Lower leg skin (tissue), 4 donors: ENCODE data around the gene PTPRN2. TPM values are rescaled to one million over a fixed set of nuclear protein-coding genes. Genes with fewer than 3 reads are reported as not detected.
"Not testable (repeated sequence)": the region's sequence is repeated elsewhere in the genome, so short reads cannot be mapped to it uniquely, and the experiment has no call there.

Experiments
- DNase-seq, 2 donors: peaks; one replicate each; pipeline ENCODE4 v3.0.0-alpha.2; 2019; ENCODE audit warnings: low spot score in 2 of 2
- H3K4me3 ChIP-seq: fragments of 200-600 bp; sonication (generic); 2 replicates; pipeline ENCODE4 v1.5.1; 2017; ENCODE audit warnings: mild to moderate bottlenecking, low read depth; ENCODE audit not compliant: poor library complexity, severe bottlenecking
- POLR2A ChIP-seq, 2 donors: fragments of 450-650 bp; IDR thresholded peaks; one replicate each; pipeline ENCODE4 v1.6.1; 2016 to 2017; ENCODE audit warnings: antibody characterized with exemption in 2 of 2, mild to moderate bottlenecking in 1 of 2, moderate library complexity in 1 of 2
- WGBS, 2 donors: methylation state at CpG; one replicate each; pipeline ENCODE4 v1.1.5; 2018; 5-methylcytosine and 5-hydroxymethylcytosine counted together
- intact Hi-C: fragments of 100-400 bp; cut with DNase I; formaldehyde crosslinking; loops from one replicate; pipeline ENCODE4 v1.15.0; 2023; ENCODE audit warnings: low total_unique reads
- total RNA-seq, 4 donors: library from RNA; depleted of rRNA; stranded (reverse); fragments of >200 nt; gene quantifications; one replicate each; pipeline ENCODE4 v1.1.0, GENCODE V29; 2016
- TF ChIP-seq, protein P1 (sequence below), 3 donors: fragments of 450-650 bp; IDR thresholded peaks; one replicate each; pipeline ENCODE4 v1.5.1; 2016; ENCODE audit warnings: antibody characterized with exemption in 3 of 3, mild to moderate bottlenecking in 3 of 3, moderate library complexity in 2 of 3

Gene PTPRN2
- total RNA-seq, 4 donors from 2014 or later: 0.11 to 1.6 (median 0.92) TPM

DNA sequence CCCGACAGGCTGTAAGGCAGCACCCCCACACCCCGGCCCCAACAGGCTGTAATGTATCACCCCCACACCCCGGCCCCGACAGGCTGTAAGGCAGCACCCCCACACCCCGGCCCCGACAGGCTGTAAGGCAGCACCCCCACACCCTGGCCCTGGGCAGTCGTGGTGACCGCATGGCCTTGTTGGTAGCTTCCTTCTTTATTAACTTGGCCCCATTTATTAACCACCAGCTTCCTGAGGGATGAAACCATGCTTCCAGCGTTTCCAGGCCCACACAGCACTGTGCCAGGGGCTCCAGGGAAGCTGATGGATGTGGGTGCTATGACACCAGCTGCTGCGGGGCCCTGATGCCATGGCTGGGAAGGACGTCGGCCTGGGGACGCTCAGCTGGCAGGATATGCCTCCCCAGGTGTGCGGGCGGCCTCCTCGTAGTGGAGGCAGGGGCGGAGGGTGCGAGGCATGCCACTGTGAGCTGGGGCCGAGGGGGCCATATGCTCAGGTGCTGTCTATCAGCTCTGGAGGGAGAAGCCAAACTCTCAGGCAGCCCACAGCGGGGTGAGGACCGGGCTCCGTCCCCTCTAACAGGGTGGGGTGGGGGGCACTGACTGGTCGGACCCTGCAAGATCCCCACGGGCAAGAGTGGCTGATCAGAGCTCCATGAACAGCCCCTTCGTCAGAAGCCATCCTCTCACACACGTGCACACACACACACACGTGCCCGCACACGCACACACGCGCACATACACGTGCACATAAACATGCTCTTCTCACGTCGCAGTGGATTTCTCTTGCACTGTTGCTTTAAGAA is 311.0 kb downstream of the PTPRN2 start:
- peak in 1 of 2 donors; percentile 72 for DNase-seq
- H3K4me3 ChIP-seq: no peak overlapping the region
- intact Hi-C loops: no loop called here

DNA sequence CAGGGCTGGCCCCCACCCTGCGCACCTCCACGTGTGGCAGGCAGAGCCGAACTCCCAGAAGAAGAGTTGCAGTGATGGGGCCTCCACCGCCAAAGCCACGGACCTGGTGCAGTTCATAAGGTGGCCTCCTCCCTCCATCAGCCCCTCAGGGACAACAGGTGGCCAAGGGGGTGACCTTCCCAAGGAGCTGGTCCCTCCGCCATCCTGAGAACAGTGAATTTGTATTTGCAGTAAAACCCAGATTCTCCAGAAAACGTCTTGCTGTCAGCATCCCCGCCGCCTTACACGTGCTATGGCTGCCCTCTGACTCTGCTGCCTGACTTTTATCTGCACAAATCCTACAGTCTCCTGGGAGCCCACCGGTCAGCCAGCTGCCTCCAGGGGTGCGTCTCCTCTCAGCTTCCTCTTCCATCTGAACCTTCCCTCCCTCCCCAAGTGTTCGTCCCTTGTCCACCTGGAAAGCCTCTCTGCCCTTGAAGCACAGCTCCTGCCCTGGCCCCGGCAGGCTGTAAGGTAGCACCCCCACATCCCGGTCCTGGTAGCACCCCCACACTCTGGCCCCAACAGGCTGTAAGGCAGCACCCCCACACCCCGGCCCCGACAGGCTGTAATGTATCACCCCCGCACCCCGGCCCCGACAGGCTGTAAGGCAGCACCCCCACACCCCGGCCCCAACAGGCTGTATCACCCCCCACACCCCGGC is 311.8 kb downstream of the PTPRN2 start:
- H3K4me3 ChIP-seq: no peak overlapping the region
- DNase-seq: peak in 1 of 2 donors; percentile 70
- intact Hi-C loops: no loop called here
- 82 to 87% methylated on average over 15 to 21 of the region's 22 CpGs for WGBS, 2 donors
- TF ChIP-seq, protein P1, sequence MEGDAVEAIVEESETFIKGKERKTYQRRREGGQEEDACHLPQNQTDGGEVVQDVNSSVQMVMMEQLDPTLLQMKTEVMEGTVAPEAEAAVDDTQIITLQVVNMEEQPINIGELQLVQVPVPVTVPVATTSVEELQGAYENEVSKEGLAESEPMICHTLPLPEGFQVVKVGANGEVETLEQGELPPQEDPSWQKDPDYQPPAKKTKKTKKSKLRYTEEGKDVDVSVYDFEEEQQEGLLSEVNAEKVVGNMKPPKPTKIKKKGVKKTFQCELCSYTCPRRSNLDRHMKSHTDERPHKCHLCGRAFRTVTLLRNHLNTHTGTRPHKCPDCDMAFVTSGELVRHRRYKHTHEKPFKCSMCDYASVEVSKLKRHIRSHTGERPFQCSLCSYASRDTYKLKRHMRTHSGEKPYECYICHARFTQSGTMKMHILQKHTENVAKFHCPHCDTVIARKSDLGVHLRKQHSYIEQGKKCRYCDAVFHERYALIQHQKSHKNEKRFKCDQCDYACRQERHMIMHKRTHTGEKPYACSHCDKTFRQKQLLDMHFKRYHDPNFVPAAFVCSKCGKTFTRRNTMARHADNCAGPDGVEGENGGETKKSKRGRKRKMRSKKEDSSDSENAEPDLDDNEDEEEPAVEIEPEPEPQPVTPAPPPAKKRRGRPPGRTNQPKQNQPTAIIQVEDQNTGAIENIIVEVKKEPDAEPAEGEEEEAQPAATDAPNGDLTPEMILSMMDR (IDR thresholded peaks at IDR 0.05): no peak
- no peak for TF ChIP-seq POLR2A (IDR thresholded peaks at IDR 0.05)

More for the DNA sequence above, 311.0 kb downstream of the PTPRN2 start:
- TF ChIP-seq, protein P1 (IDR thresholded peaks at IDR 0.05): no peak
- TF ChIP-seq POLR2A (IDR thresholded peaks at IDR 0.05): no peak
- 79 to 88% methylated on average over 14 to 32 of the region's 34 CpGs for WGBS, 2 donors

DNA sequence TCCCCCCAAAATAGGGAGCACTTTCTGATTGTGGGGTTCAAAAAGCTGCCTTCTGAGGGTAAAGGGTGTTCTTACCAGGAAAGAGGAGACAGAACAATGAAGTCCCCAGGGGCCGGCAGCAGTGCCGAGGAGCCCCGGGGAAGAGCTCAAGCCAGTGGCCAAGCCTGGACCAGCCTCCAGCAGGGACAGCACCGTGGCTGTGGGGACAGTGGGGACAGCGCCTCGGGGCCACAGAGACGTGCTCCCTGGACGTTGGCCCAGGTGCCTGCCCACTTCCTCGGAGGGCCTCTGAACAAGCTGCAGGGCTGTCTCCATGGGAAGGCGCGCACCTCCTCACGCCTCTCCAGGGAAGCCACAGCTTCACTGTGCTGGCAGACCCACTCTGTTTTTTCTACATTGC is 312.6 kb downstream of the PTPRN2 start:
- no peak overlapping the region for H3K4me3 ChIP-seq
- WGBS, 2 donors: 45 to 50% methylated on average over 11 to 12 of the region's 12 CpGs
- TF ChIP-seq, protein P1 (IDR thresholded peaks at IDR 0.05): no peak
- no peak for TF ChIP-seq POLR2A (IDR thresholded peaks at IDR 0.05)
- intact Hi-C loops: no loop called here
- peak in 1 of 2 donors; percentile 57 for DNase-seq

DNA sequence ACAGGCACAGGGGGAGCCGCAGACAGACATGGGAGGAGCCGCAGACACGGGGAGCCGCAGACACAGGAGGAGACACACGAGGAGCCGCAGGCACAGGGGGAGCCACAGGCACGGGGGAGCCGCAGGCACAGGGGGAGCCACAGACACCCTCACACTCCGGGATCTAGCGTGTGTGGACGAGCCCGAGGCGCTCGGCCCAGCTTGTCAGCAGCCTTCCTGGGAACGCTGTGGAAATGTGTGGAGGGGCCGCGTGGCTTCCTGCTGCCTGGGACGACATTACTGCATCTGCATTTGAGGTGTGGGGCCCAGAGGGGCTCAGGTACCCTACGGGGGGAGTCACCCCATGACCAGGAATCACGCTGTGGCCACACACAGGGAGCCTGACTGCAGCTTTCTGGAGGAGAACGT is 313.2 kb downstream of the PTPRN2 start:
- DNase-seq: peak in 1 of 2 donors; percentile 78
- no peak overlapping the region for H3K4me3 ChIP-seq
- TF ChIP-seq, protein P1 (IDR thresholded peaks at IDR 0.05): no peak
- TF ChIP-seq POLR2A (IDR thresholded peaks at IDR 0.05): no peak
- intact Hi-C loops: no loop called here
- 38 to 50% methylated on average over 10 to 21 of the region's 21 CpGs for WGBS, 2 donors

DNA sequence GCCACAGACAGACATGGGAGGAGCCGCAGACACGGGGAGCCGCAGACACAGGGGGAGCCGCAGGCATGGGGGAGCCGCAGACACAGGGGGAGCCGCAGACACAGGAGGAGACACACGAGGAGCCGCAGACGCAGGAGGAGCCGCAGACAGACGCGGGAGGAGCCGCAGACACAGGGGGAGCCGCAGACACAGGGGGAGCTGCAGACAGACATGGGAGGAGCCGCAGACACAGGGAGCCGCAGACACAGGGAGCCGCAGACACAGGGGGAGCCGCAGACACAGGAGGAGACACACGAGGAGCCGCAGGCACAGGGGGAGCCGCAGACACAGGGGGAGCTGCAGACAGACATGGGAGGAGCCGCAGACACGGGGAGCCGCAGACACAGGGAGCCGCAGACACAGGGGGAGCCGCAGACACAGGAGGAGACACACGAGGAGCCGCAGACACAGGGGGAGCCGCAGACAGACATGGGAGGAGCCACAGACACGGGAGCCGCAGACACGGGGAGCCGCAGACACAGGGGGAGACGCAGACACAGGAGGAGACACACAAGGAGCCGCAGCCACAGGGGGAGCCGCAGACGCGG is 313.8 kb downstream of the PTPRN2 start:
- DNase-seq: peak in 1 of 2 donors; percentile 74
- H3K4me3 ChIP-seq, intact Hi-C loops: not testable (repeated sequence)
- 80 to 86% methylated on average over 38 of the region's 38 CpGs for WGBS, 2 donors

DNA sequence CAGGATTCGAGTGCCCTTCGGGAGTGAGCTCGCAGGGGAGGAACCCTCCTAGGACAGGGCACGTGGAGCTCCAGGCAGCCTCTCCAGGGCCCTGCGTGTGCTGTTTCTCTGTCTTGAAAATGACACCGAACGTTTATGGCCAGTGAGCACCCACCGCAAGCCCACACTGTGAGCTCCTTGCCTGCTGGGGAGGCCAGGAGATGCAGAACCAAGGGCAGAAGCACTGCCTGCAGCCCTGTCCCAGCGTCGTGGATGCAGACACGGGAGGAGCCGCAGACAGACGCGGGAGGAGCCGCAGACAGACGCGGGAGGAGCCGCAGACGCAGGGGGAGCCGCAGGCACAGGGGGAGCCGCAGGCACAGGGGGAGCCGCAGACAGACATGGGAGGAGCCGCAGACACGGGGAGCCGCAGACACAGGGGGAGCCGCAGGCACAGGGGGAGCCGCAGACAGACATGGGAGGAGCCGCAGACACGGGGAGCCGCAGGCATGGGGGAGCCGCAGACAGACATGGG is 314.4 kb downstream of the PTPRN2 start:
- TF ChIP-seq POLR2A (IDR thresholded peaks at IDR 0.05): no peak
- TF ChIP-seq, protein P1 (IDR thresholded peaks at IDR 0.05): no peak
- intact Hi-C loops: no loop called here
- peak in 1 of 2 donors; percentile 50 for DNase-seq
- no peak overlapping the region for H3K4me3 ChIP-seq
- 64 to 76% methylated on average over 31 of the region's 31 CpGs for WGBS, 2 donors
